Activated naive CD4-positive, alpha-beta T cell treated with anti-CD3 and anti-CD28 coated beads, Interleukin-2, amount 50 U/mL, for 24 hours (primary cell): ENCODE results near the gene SORCS2.

Source experiments
- H3K27ac Mint-ChIP-seq: one replicate; pipeline ENCODE4 v1.8.0; 2021; ENCODE audit warnings: mild to moderate bottlenecking, mixed read lengths
- H3K27me3 Mint-ChIP-seq: one replicate; pipeline ENCODE4 v1.8.0; 2021; ENCODE audit warnings: mixed read lengths
- H3K36me3 Mint-ChIP-seq: one replicate; pipeline ENCODE4 v1.8.0; 2021; ENCODE audit warnings: mixed read lengths
- H3K4me1 Mint-ChIP-seq: one replicate; pipeline ENCODE4 v1.8.0; 2021; ENCODE audit warnings: mixed read lengths
- H3K4me3 Mint-ChIP-seq: one replicate; pipeline ENCODE4 v1.8.0; 2021; ENCODE audit warnings: mild to moderate bottlenecking, mixed read lengths
- H3K9me3 Mint-ChIP-seq: one replicate; pipeline ENCODE4 v1.8.0; 2021; ENCODE audit warnings: mixed read lengths

SORCS2 gene

DNA sequence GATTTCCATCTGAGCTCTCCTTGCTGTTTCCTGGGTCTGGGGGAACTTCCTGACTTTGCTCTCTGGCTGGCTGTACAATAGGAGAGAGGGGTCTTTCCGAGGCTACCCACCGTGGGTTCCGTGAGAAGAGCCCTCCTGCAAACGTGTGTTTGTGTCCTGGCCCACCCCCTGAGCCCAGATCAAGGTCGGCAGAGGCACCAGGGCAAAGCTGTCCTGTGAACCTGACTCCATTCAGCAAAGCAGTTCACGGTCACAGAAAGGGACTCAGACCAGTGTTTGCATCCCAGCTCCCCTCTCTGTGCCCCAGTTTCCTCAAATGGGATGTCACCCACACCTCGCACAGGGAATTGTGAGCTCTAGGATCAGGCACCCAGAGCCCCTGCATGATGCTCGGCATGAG is 339.7 kb downstream of the SORCS2 start:
- no peaks in the 10 kb centered on the region for H3K4me1 Mint-ChIP-seq
- H3K9me3 Mint-ChIP-seq: no peaks in the 10 kb centered on the region
- no peaks in the 10 kb centered on the region for H3K36me3 Mint-ChIP-seq
- peaks cover 9% of the 10 kb centered on the region for H3K27me3 Mint-ChIP-seq
- H3K27ac Mint-ChIP-seq: peak overlapping the region; percentile 86
- no peak overlapping the region for H3K4me3 Mint-ChIP-seq

DNA sequence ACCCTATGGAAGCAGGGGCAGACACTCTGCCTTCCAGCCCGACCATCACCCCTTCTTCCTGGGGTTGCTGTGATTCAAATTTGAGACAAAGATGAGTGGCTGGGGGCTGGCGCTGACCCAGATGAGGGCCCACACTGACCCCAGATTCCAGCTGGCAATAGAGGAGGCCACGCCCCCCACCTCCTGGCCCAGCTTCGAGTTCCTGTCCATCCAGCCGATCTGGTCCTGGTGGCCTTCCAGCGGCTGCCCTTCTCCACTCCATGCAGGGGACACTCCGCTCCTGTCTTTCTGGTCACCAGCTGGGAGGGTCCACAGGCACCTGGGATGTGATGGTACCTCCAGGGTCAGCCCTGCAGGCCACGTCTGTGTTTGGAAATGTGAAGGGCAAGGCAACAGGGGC is 340.9 kb downstream of the SORCS2 start:
- no peaks in the 10 kb centered on the region for H3K36me3 Mint-ChIP-seq
- H3K27ac Mint-ChIP-seq: no peak overlapping the region

DNA sequence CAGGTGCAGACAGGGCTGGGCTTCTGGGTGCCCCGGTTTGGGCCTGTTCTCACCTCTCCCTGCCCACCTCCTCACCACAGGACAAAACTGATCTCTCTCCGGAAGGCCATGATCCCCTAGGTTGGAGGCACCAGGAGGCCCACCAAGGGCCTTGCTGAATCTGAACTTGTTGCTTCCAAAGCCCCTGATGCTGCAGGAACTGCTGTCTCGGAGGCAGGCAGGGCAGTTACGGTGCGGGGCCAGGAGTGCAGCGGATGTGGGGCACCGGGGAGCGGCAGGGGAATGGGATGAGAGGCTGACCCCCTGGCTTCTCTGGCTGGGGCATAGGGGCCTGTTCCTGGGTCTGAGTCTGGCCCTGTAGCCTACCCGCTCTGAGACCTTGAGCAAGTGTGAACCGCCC is 342.8 kb downstream of the SORCS2 start:
- Mint-ChIP-seq H3K4me1 (no peaks in the 10 kb centered on the region), H3K27ac (no peak overlapping the region), H3K36me3 (no peaks in the 10 kb centered on the region), H3K4me3 (no peak overlapping the region), H3K9me3 (no peaks in the 10 kb centered on the region), H3K27me3 (peaks cover 2% of the 10 kb centered on the region)

More for the DNA sequence above, 340.9 kb downstream of the SORCS2 start:
- no peaks in the 10 kb centered on the region for H3K4me1 Mint-ChIP-seq
- H3K27me3 Mint-ChIP-seq: peaks cover 5% of the 10 kb centered on the region
- no peak overlapping the region for H3K4me3 Mint-ChIP-seq
- H3K9me3 Mint-ChIP-seq: no peaks in the 10 kb centered on the region

DNA sequence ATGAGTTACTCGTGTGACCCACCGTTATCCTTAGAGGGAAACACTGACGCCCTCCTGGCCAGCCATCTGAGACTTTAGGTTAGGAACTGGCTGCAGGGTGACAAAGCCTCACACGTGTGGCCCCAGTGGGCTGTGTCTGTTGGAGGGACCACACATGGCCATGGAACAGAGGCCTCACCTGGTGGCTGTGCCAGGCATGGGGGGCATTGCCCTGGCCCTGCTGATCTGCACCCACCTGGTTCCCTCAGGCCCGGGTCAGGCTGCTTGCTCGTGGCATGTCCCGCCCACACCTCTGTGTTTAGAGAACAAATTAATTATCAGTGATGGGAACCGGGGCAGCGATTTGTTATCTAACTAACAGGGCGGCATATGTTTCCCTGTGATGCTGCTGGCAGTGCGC is 343.3 kb downstream of the SORCS2 start:
- no peak overlapping the region for H3K27ac Mint-ChIP-seq
- H3K4me3 Mint-ChIP-seq: no peak overlapping the region
- H3K4me1 Mint-ChIP-seq: no peaks in the 10 kb centered on the region

DNA sequence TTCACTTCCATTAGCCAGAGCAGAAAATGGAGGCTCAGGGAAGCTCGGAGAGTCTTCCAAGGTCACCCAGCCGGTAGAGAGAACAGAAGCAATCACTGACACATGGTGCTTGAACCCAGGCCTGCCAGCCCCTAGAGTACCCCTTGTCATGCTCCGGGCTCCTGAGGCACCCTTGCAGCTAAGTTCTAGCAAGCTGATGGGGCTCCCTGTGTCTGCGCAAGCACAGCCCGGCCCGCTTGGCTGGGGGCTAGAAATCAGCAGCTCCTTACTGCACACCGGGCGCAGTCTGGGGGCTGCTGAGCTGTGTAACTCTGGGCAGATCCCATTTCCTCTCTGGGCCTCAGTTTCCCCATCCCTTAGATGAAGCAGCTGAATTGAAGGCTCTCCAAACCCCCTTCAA is 344.5 kb downstream of the SORCS2 start:
- Mint-ChIP-seq H3K27me3 (peaks cover 1% of the 10 kb centered on the region), H3K27ac (no peak overlapping the region), H3K4me1 (no peaks in the 10 kb centered on the region), H3K9me3 (no peaks in the 10 kb centered on the region), H3K4me3 (no peak overlapping the region), H3K36me3 (no peaks in the 10 kb centered on the region)

More for the DNA sequence above, 343.3 kb downstream of the SORCS2 start:
- H3K9me3 Mint-ChIP-seq: no peaks in the 10 kb centered on the region
- peaks cover 2% of the 10 kb centered on the region for H3K27me3 Mint-ChIP-seq
- no peaks in the 10 kb centered on the region for H3K36me3 Mint-ChIP-seq

DNA sequence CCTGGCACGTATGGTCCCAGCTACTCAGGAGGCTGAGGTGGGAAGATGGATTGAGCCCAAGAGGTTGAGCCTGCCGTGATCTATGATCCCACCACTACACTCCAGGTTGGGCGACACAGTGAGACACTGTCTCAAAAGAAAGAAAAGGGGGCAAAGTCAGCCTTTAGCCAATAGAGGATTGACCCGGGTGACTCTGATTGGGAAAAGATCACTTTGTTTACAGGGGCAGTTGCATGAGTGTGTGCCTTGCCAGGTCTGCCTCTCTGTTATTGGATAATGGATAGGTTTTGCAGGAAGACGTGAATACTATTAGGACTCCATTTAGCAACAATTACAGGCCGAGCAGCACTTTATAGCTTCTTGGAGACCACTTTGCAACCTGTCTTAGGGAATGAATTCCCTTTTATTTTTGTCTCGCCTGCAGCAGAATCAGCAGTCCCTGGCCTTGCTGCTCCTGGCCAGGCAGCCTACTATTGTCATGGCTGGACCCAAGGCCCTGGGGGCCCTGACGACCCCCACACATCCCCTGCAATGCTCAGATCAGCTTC is 345.6 kb downstream of the SORCS2 start:
- no peaks in the 10 kb centered on the region for H3K36me3 Mint-ChIP-seq
- H3K27ac Mint-ChIP-seq: no peak overlapping the region
- H3K27me3 Mint-ChIP-seq: no peaks in the 10 kb centered on the region
- no peaks in the 10 kb centered on the region for H3K4me1 Mint-ChIP-seq
- no peaks in the 10 kb centered on the region for H3K9me3 Mint-ChIP-seq
- H3K4me3 Mint-ChIP-seq: no peak overlapping the region

DNA sequence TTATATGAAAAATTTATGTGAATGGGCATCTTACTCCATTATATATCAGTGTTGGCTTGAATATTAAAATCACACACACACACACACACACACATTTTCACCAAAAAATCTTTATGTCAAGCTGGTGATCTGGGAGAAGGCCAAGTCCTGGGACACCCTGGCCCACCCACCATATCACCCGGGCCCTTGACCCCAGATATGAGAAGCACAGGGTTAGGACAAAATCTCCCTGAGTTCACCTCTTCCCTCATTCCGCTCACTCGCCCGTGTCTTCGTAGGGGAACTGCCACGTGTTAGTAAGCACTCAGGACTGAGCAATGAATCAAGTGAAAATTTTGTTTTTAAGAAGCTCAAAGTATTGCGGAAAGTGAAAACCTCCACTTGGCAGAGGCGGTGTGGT is 346.2 kb downstream of the SORCS2 start:
- no peaks in the 10 kb centered on the region for H3K36me3 Mint-ChIP-seq
- no peaks in the 10 kb centered on the region for H3K9me3 Mint-ChIP-seq
- H3K27ac Mint-ChIP-seq: no peak overlapping the region
- no peaks in the 10 kb centered on the region for H3K27me3 Mint-ChIP-seq
- no peak overlapping the region for H3K4me3 Mint-ChIP-seq
- no peaks in the 10 kb centered on the region for H3K4me1 Mint-ChIP-seq

DNA sequence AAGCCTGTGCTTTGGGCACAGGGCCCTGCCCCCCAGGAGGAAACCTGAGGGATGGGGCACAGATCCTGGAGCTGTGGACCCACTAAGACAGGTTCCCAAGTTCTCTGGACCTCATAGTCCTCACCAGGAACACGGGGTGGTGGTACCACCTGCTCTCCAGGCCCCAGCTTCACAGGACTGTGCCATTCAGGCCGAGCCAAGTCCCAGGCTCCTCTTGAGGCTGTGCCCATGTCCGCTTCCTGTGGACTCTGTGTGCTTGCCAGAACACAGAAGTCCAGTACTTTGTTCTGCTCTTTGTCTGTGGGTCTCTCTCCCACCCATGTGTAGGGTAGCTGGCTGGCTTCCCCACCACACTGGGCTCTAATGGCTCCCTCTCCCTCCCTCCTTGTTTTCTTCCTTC is 346.8 kb downstream of the SORCS2 start:
- Mint-ChIP-seq H3K36me3 (no peaks in the 10 kb centered on the region), H3K27me3 (no peaks in the 10 kb centered on the region), H3K9me3 (no peaks in the 10 kb centered on the region), H3K27ac (no peak overlapping the region), H3K4me3 (no peak overlapping the region), H3K4me1 (no peaks in the 10 kb centered on the region)

DNA sequence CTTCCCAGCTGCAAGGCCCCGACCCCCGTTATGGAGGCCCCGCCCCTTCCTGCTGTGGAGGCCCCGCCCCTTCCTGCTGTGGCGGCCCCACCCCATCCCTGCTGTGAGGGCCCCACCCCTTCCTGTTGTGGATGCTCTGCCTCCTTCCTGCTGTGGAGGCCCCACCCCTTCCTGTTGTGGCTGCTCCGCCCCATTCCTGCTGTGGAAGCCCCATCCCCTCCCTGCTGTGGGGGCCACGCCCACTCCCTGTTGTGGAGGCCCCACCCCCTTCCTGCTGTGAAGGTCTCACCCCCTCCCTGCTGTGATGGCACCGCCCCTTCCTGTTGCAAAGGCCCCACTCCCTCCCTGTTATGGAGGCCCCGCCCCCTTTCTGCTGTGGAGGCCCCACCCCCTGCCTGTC is 347.3 kb downstream of the SORCS2 start:
- Mint-ChIP-seq H3K36me3 (no peaks in the 10 kb centered on the region), H3K4me3 (no peak overlapping the region), H3K27ac (no peak overlapping the region), H3K9me3 (no peaks in the 10 kb centered on the region), H3K27me3 (no peaks in the 10 kb centered on the region), H3K4me1 (no peaks in the 10 kb centered on the region)

DNA sequence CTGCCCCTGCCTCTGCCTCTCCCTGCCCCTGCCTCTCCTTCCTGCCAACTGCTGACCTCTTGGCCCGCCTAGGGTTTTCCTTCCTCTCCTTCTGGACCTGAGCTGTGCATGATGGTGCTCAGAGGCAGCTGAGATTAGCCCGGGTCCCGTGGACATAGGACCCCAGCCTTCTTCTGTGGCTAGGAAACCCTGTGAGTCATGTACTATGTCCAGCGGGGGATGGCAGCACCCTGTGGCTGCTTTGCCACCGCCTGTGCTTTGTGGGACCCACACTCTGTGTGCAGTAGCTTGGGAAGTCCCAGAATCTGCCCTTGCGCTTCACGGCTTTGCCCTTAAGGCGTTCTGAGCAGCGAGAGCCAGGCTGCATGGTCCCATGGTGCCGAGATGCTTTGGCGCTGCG is 347.9 kb downstream of the SORCS2 start:
- Mint-ChIP-seq H3K27ac (no peak overlapping the region), H3K27me3 (no peaks in the 10 kb centered on the region), H3K36me3 (no peaks in the 10 kb centered on the region), H3K9me3 (no peaks in the 10 kb centered on the region), H3K4me3 (no peak overlapping the region), H3K4me1 (no peaks in the 10 kb centered on the region)

DNA sequence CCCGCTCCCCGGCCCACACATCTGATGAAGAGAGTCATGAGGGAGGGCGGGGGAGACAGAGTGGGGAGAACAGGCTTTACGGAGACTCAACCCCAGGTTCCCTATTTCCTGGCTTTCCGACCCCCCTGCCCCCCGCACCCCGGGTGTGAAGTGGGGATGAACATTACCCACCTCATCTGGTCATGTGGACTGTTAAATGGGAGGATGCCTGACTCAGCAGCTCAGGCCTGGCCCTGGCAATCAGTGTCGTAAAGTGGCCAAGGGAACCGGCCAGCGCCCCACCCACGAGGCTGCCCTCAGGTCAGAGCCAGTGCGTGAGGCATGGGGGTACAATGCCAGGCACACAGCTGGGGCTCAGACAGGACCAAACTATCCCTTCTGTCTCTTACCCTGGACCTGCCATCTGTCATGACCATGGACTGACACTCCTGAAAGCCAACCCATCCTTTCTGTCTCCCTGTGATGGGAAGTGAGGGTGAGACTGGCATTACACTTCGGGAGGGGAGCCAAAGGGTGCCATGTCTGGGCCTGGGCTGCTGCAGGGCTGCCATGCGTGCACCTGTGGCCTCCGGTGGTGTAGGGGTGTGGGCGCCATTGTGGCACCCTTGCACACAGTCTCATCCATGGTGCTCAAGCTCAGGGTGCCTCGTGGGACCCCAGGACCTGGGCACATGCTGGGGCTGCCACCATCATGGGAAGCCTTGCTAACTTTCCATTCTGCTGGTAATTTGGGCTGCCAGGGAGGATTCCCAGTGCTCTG is 348.5 kb downstream of the SORCS2 start:
- no peak overlapping the region for H3K27ac Mint-ChIP-seq
- H3K36me3 Mint-ChIP-seq: no peaks in the 10 kb centered on the region
- H3K9me3 Mint-ChIP-seq: no peaks in the 10 kb centered on the region
- no peaks in the 10 kb centered on the region for H3K27me3 Mint-ChIP-seq
- H3K4me1 Mint-ChIP-seq: no peaks in the 10 kb centered on the region
- no peak overlapping the region for H3K4me3 Mint-ChIP-seq

DNA sequence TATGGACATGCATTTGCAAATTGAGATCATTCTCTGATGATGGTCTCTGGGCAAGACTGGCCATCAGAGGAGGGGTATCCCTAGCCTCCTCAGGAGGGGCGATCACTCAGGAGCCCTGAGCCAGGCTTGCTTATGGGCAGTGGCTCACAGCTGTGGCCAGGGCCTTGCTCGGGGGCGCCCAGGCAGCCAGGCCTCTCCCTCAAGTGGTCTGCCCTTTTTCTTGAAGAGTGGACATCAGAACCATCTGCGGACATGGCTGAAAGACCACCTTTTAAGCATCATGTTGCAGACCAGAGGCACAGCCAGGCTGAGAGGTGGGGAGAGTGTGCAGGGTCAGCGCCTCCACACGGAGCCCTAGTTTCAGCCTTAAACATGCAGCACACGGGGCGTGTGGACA is 349.1 kb downstream of the SORCS2 start:
- no peaks in the 10 kb centered on the region for H3K36me3 Mint-ChIP-seq
- H3K4me3 Mint-ChIP-seq: no peak overlapping the region
- no peaks in the 10 kb centered on the region for H3K27me3 Mint-ChIP-seq
- H3K27ac Mint-ChIP-seq: no peak overlapping the region
- H3K9me3 Mint-ChIP-seq: no peaks in the 10 kb centered on the region
- no peaks in the 10 kb centered on the region for H3K4me1 Mint-ChIP-seq

DNA sequence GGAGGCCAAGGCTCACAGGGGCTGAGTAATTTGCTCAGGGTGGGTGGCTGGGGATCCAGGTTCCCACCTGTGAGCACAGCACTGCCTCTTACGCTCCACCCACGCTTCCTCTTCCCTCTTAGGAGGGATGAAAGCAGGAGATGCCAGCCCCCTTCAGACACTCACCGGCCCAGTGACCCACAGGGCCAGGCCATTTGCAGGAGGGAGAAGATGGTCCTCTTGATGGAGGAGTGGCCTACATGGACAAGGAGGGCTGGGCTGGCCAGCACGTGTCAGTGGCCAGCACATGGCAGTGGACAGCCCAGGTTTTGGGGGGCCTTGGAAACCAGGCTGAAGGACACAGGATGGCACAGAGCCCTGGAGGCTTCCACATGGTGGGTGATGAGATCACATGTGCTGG is 350.4 kb downstream of the SORCS2 start:
- Mint-ChIP-seq H3K9me3 (no peaks in the 10 kb centered on the region), H3K4me1 (no peaks in the 10 kb centered on the region), H3K4me3 (no peak overlapping the region), H3K27ac (no peak overlapping the region), H3K27me3 (no peaks in the 10 kb centered on the region), H3K36me3 (no peaks in the 10 kb centered on the region)

DNA sequence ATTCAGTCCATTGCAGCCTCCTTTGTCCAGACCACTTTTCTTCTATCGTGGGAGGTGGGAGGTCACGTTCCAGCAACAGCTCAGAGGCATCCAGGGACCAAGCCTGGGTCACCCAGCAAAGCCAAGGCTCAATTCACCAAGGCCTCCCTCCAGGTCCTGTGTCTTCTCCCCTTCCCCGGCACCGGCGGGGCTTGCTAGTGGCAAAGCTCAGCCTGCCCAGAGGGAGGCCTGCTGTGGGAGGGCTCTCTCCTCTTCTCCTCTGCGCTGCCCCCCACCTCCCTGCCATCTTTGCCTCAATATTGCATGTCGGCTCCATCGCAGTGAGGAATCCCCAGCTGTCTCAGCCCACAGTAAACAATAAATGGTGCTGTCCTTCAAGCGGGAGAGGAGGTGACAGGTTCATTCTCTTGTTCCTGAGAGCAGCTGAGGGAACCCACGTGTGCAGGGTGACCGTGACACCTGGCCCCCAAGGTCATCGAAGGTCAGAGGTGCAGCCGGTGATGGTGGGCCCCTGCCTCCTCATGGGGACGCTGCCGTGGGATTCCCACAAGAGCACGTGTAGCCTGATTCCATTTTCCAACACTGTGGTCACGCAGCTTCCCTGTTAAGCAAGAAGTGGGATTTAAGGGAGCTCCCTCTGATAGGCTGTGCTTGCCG is 353.9 kb downstream of the SORCS2 start:
- Mint-ChIP-seq H3K9me3 (no peaks in the 10 kb centered on the region), H3K27ac (no peak overlapping the region), H3K27me3 (peaks cover 3% of the 10 kb centered on the region), H3K4me1 (no peaks in the 10 kb centered on the region), H3K36me3 (no peaks in the 10 kb centered on the region), H3K4me3 (no peak overlapping the region)

DNA sequence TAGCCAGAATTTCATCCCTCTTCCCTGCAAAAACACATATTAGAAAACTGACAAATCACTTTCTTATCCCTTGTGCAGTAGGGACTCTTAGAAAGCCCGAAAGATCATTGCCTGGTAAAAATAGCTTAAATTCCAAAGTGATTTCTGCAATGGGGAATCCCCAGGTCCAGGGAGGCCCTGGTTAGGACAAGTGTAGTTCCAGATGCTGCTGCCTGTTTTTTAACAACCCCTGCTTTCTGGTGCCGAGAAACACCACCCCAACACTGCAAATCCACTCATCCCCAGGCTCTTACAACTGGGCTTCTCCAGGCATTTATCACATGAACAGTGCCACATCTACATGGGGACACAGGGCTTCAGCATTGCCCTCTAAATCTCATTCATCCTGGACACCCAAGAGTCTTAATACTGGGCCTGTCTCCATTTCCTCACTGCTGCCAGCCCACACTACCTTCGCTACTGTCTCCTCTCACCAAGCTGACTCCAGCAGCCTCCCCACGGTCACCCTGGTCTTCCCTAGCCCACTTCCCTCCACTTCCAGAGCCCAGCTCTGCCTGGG is 354.6 kb downstream of the SORCS2 start:
- Mint-ChIP-seq H3K9me3 (no peaks in the 10 kb centered on the region), H3K4me3 (no peak overlapping the region), H3K27ac (no peak overlapping the region), H3K4me1 (no peaks in the 10 kb centered on the region), H3K27me3 (peaks cover 3% of the 10 kb centered on the region), H3K36me3 (no peaks in the 10 kb centered on the region)

DNA sequence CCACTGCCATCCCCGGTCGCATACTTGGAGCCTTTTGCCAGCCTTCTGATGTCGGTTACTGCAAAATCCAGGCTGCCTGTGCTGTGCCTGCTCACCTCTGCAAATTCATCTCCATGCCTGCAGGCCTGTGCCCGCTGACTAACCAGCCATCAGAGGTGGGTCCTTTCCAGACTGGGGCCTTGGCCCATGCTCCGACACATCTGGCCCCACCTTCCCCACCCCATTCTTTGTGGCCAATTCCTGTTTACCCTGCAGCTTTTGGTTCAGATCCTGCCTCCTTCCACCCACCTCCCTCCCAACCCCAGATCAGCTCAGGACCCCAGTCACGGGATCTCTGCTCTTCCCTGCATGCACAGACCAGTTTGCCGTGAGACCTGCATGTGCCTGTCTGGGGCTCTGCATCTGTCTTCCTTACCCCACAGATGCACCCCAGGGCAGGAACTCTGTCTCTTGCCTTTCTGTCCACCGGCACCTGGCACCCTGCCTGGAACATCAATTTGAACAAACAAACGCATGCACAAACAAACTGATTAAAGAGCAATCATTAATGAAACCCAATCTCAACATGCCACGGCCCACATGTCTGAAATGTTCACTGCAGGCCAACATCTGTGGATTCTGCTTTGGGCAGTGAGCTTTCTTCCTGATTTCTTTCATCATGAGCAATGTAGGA is 355.2 kb downstream of the SORCS2 start:
- Mint-ChIP-seq H3K27me3 (peaks cover 3% of the 10 kb centered on the region), H3K4me1 (no peaks in the 10 kb centered on the region), H3K9me3 (no peaks in the 10 kb centered on the region), H3K27ac (no peak overlapping the region), H3K36me3 (no peaks in the 10 kb centered on the region), H3K4me3 (no peak overlapping the region)
